ENCODE results near the gene KIF1B. TPM values are rescaled to one million over a fixed set of nuclear protein-coding genes. Genes with fewer than 3 reads are reported as not detected.

KIF1B gene
- total and polyA plus RNA-seq, 9 of the 15 experiments (the other 6 are each of a cell fraction or from before 2014, with no cell fraction given): 2.8 to 19.8 (median 11.9) TPM

DNA sequence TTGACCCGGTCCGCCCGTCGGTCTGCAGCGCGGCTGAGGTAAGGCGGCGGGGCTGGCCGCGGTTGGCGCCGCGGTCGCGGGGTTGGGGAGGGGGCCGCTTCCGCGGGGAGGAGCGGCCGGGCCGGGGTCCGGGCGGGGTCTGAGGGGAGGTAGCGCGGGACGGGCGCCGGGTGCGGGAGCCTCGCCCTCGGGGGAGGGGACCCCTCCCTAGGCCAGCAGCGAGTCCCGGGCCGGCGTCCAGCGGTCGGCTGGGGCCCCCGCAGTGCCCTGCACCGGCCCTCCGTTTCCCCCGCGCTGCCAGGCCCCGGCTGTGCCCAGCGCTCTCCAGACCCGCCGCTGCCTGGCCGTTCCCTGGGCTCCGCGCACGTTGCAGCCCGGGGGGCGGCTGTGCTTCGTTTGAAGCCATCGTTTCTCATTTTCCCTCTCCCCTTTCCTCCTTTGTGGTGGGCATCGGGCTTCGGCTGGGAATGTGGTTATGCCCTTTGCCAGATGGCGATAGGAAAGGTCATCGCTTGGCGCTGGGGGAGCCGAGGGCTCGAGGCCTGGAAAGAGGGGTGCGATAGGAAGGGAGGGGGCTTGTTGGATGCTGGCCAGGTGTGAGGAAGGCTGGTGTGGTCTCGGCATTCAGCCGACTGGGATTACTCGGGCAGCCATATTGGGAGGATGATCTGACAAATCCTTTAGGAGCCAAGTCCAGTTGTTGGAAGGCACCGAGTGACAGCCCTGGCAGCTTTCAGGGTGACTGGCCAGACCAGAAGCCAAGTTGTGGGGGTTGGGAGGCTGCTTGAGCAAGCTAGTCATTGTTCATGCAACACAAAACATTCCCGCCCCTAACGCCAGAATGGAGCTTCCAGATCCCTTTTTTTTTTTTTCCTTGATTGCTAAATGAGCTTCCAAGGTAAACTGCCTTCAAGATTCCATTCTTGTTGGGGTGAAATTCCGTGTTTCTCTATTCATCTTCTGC lies 753 bp downstream of the KIF1B start (continued):
- TF ChIP-seq, protein P1, sequence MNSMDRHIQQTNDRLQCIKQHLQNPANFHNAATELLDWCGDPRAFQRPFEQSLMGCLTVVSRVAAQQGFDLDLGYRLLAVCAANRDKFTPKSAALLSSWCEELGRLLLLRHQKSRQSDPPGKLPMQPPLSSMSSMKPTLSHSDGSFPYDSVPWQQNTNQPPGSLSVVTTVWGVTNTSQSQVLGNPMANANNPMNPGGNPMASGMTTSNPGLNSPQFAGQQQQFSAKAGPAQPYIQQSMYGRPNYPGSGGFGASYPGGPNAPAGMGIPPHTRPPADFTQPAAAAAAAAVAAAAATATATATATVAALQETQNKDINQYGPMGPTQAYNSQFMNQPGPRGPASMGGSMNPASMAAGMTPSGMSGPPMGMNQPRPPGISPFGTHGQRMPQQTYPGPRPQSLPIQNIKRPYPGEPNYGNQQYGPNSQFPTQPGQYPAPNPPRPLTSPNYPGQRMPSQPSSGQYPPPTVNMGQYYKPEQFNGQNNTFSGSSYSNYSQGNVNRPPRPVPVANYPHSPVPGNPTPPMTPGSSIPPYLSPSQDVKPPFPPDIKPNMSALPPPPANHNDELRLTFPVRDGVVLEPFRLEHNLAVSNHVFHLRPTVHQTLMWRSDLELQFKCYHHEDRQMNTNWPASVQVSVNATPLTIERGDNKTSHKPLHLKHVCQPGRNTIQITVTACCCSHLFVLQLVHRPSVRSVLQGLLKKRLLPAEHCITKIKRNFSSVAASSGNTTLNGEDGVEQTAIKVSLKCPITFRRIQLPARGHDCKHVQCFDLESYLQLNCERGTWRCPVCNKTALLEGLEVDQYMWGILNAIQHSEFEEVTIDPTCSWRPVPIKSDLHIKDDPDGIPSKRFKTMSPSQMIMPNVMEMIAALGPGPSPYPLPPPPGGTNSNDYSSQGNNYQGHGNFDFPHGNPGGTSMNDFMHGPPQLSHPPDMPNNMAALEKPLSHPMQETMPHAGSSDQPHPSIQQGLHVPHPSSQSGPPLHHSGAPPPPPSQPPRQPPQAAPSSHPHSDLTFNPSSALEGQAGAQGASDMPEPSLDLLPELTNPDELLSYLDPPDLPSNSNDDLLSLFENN (IDR thresholded peaks at IDR 0.05; ENCODE audit: low read depth in 2 of 2, low read length in 2 of 2): no peak
- no peak for TF ChIP-seq ZZZ3 (IDR thresholded peaks at IDR 0.05)
- no peak for TF ChIP-seq POU5F1 (IDR thresholded peaks at IDR 0.05; ENCODE audit: borderline replicate concordance, low read depth, low read length, partially characterized antibody)
- 0 out of 2 replicates have a peak, but pooled peaks have one; percentile 30 for TF ChIP-seq ZNF282 (CRISPR knock-in tag; IDR thresholded peaks at IDR 0.05)
- TF ChIP-seq TEAD1 (CRISPR knock-in tag; IDR thresholded peaks at IDR 0.05): no peak; a peak in 1 of 4 replicates
- TF ChIP-seq MAZ (CRISPR knock-in tag; conservative IDR thresholded peaks at IDR 0.05 in 1 of 2, IDR thresholded peaks at IDR 0.05 in 1 of 2): peak in 1 of 2 experiments; percentile 48; a peak in 2 of 4 replicates
- TF ChIP-seq, protein P2, sequence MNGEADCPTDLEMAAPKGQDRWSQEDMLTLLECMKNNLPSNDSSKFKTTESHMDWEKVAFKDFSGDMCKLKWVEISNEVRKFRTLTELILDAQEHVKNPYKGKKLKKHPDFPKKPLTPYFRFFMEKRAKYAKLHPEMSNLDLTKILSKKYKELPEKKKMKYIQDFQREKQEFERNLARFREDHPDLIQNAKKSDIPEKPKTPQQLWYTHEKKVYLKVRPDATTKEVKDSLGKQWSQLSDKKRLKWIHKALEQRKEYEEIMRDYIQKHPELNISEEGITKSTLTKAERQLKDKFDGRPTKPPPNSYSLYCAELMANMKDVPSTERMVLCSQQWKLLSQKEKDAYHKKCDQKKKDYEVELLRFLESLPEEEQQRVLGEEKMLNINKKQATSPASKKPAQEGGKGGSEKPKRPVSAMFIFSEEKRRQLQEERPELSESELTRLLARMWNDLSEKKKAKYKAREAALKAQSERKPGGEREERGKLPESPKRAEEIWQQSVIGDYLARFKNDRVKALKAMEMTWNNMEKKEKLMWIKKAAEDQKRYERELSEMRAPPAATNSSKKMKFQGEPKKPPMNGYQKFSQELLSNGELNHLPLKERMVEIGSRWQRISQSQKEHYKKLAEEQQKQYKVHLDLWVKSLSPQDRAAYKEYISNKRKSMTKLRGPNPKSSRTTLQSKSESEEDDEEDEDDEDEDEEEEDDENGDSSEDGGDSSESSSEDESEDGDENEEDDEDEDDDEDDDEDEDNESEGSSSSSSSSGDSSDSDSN (IDR thresholded peaks at IDR 0.05; ENCODE audit: borderline replicate concordance in 1 of 2, low read depth in 2 of 2, low read length in 2 of 2): no peak
- no peak; the same call in 1 of the 2 replicates for TF ChIP-seq RB1 (IDR thresholded peaks at IDR 0.05; ENCODE audit: low read depth)
- no peak for TF ChIP-seq MCM5 (IDR thresholded peaks at IDR 0.05; ENCODE audit: low read depth)
- TF ChIP-seq MAFF (IDR thresholded peaks at IDR 0.05; ENCODE audit: low read length): no peak
- no peak for TF ChIP-seq ZNF175 (CRISPR knock-in tag; IDR thresholded peaks at IDR 0.05; ENCODE audit: low read depth)
- TF ChIP-seq ZNF354B (CRISPR knock-in tag; IDR thresholded peaks at IDR 0.05): no peak
- no peak for TF ChIP-seq MXI1 (IDR thresholded peaks at IDR 0.05; ENCODE audit: low read depth, low read length)
- TF ChIP-seq, protein P3, sequence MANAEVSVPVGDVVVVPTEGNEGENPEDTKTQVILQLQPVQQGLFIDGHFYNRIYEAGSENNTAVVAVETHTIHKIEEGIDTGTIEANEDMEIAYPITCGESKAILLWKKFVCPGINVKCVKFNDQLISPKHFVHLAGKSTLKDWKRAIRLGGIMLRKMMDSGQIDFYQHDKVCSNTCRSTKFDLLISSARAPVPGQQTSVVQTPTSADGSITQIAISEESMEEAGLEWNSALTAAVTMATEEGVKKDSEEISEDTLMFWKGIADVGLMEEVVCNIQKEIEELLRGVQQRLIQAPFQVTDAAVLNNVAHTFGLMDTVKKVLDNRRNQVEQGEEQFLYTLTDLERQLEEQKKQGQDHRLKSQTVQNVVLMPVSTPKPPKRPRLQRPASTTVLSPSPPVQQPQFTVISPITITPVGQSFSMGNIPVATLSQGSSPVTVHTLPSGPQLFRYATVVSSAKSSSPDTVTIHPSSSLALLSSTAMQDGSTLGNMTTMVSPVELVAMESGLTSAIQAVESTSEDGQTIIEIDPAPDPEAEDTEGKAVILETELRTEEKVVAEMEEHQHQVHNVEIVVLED (CRISPR knock-in tag; IDR thresholded peaks at IDR 0.05): no peak
- TF ChIP-seq ETV5 (CRISPR knock-in tag; IDR thresholded peaks at IDR 0.05; ENCODE audit: low read depth): no peak
- TF ChIP-seq CHCHD3 (CRISPR knock-in tag; IDR thresholded peaks at IDR 0.05): no peak
- no peak; a peak in 1 of 4 replicates for TF ChIP-seq MLLT1 (IDR thresholded peaks at IDR 0.05)
- no peak for TF ChIP-seq ZNF764 (CRISPR knock-in tag; IDR thresholded peaks at IDR 0.05; ENCODE audit: low read depth)
